ENCODE data around the gene GALNT6. TPM values are rescaled to one million over a fixed set of nuclear protein-coding genes. Genes with fewer than 3 reads are reported as not detected.

GALNT6 gene
- total RNA-seq, 1 experiment from 2014 or later: 16.3 TPM

GRCh38 chr12:51405801-51406207 is 14.6 kb upstream of the GALNT6 start:
- DNase-seq (ENCODE audit: low spot score): no peak

- DNase-seq (ENCODE audit: low spot score): no peak
Measured at GRCh38 chr12:51404627-51405026, 13.4 kb upstream of the GALNT6 start.

GRCh38 chr12:51403681-51404136 is 12.5 kb upstream of the GALNT6 start:
- DNase-seq (ENCODE audit: low spot score): no peak

GRCh38 chr12:51403159-51403558 is 12.0 kb upstream of the GALNT6 start:
- no peak for DNase-seq (ENCODE audit: low spot score)

- no peak for DNase-seq (ENCODE audit: low spot score)
Measured at GRCh38 chr12:51401900-51402299, 10.7 kb upstream of the GALNT6 start.

- DNase-seq (ENCODE audit: low spot score): no peak
Measured at GRCh38 chr12:51401486-51401885, 10.3 kb upstream of the GALNT6 start.

- no peak for DNase-seq (ENCODE audit: low spot score)
Measured at GRCh38 chr12:51401020-51401419, 9.8 kb upstream of the GALNT6 start.

GRCh38 chr12:51399891-51400290 is 8.7 kb upstream of the GALNT6 start:
- no peak for DNase-seq (ENCODE audit: low spot score)

- no peak for DNase-seq (ENCODE audit: low spot score)
Measured at GRCh38 chr12:51397670-51398069, 6.5 kb upstream of the GALNT6 start.

- no peak for DNase-seq (ENCODE audit: low spot score)
Measured at GRCh38 chr12:51395283-51396230, 4.4 kb upstream of the GALNT6 start.

GRCh38 chr12:51393676-51394545 is 2.7 kb upstream of the GALNT6 start:
- no peak for DNase-seq (ENCODE audit: low spot score)

GRCh38 chr12:51392556-51393237 is 1.5 kb upstream of the GALNT6 start:
- DNase-seq (ENCODE audit: low spot score): no peak

- DNase-seq (ENCODE audit: low spot score): no peak
Measured at GRCh38 chr12:51390891-51391282, 319 bp downstream of the GALNT6 start.

- DNase-seq (ENCODE audit: low spot score): no peak
Measured at GRCh38 chr12:51390457-51390856, 749 bp downstream of the GALNT6 start.

- no peak for DNase-seq (ENCODE audit: low spot score)
Measured at GRCh38 chr12:51389302-51389999, 1.8 kb downstream of the GALNT6 start.

- no peak for DNase-seq (ENCODE audit: low spot score)
Measured at GRCh38 chr12:51388846-51389245, 2.4 kb downstream of the GALNT6 start.

GRCh38 chr12:51388069-51388799 is 3.0 kb downstream of the GALNT6 start:
- DNase-seq (ENCODE audit: low spot score): no peak

- no peak for DNase-seq (ENCODE audit: low spot score)
Measured at GRCh38 chr12:51386351-51386750, 4.9 kb downstream of the GALNT6 start.

- DNase-seq (ENCODE audit: low spot score): no peak
Measured at GRCh38 chr12:51383269-51383905, 7.8 kb downstream of the GALNT6 start.

GRCh38 chr12:51382173-51382572 is 9.0 kb downstream of the GALNT6 start:
- DNase-seq (ENCODE audit: low spot score): no peak

All from HT-29 (cell line).